Activated T-helper 9 cell treated with anti-CD3 and anti-CD28 coated beads, Interleukin-2, amount 50 U/mL, for 16 hours (primary cell): ENCODE data around the gene ZNF264.
"Not testable (repeated sequence)": the region's sequence is repeated elsewhere in the genome, so short reads cannot be mapped to it uniquely, and the experiment has no call there.

Experiments used
- DNase-seq: peaks from one replicate; pipeline ENCODE4 v3.0.0-alpha.2; 2020; ENCODE audit warnings: low read depth

The ZNF264 gene

GRCh38 chr19:57245066-57245465 lies 53.8 kb downstream of the ZNF264 start:
- no peak for DNase-seq

- no peak for DNase-seq
These were observed 54.7 kb downstream of the ZNF264 start for GRCh38 chr19:57245959-57246358.

- DNase-seq = no peak
These were observed 57.3 kb downstream of the ZNF264 start for GRCh38 chr19:57248646-57249045.

GRCh38 chr19:57249329-57249728 lies 58.0 kb downstream of the ZNF264 start:
- no peak for DNase-seq

GRCh38 chr19:57253767-57254166 lies 62.5 kb downstream of the ZNF264 start:
- DNase-seq = not testable (repeated sequence)

GRCh38 chr19:57262044-57262443 lies 70.7 kb downstream of the ZNF264 start:
- DNase-seq = no peak

- no peak for DNase-seq
These were observed 72.0 kb downstream of the ZNF264 start for GRCh38 chr19:57263244-57263741.

- no peak for DNase-seq
These were observed 76.0 kb downstream of the ZNF264 start for GRCh38 chr19:57267291-57267690.

GRCh38 chr19:57269515-57270250 lies 78.4 kb downstream of the ZNF264 start:
- no peak for DNase-seq

- DNase-seq = no peak
These were observed 80.0 kb downstream of the ZNF264 start for GRCh38 chr19:57271280-57271679.
